OCI-M1 (cell line): ENCODE results near the gene TEKT5.
A peak's percentile ranks its signal among the peaks of the same experiment; 100 is the strongest.
"Not testable (repeated sequence)": the region's sequence is repeated elsewhere in the genome, so short reads cannot be mapped to it uniquely, and the experiment has no call there.

ENCODE experiments used
- DNase-seq: peaks from one replicate; lab custom pipeline; 2025; lab: John Stamatoyannopoulos, UW

The TEKT5 gene

DNA sequence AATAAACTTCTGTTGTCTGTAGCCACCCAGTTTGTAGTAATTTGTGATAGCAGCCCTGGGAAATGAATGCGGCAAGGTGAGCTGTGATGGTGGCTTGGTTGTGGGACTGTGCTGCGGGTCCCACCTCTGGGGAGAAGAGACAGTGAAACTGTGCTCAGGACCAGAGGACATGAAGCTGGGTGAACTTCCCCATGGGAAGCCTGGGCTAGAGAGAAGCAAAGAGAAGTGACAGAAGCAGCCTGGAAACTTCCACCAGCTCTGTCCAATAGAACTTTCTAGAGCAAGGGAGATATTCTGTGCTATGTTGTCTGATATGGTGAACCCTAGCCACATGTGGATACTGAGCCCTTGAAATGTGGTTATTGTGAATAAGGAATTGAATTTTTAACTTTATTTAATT is 62.8 kb downstream of the TEKT5 start:
- DNase-seq, result no peak

DNA sequence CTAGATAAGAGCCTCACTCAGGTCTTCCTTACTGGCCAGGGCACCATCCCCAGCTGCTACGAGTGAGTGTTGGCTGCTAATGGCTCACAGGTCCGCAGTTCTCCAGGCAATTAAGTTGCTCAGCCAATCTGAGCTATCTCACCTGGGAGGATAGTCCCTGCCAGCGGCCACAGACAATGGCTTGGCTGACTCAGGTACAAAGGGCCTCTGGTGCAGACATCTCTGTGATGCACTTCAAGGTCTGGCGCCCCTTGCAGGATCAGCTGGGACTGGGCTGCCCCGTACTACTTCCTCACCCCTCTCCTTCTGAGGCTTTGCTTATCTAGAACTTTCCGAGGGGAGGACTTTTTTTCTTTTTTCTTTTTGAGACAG is 65.2 kb downstream of the TEKT5 start:
- DNase-seq, result peak; percentile 4

DNA sequence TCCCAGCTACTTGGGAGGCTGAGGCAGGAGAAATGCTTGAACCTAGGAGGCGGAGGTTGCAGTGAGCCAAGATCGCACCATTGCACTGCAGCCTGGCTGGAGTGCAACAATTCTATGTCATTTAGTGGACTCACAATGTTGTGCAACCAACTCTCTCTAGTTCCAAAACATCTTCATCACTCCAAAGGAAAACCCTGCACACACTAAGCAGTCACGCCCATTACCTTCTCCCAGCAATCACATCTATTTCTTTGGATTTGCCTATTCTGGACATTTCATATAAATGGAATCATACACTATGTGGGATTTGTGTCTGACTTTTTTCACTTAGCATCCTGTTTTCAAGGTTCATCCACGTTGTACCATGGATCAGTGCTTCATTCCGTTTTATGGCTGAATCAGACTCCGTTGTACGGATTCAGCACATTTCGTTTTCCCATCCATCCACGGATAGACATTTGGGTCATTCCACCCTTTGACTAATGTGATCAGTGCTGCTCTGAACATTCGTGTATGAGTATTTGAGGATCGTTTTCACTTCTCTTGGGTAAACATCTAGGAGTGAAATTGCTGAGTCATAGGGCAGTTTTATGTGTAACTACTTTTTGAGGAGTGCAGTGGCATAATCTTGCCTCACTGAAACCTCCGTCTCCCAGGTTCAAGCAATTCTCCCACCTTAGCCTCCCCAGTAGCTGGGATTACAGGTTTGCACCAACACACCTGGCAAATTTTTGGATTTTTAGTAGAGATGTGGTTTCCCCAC is 69.0 kb downstream of the TEKT5 start:
- peak; percentile 38 for DNase-seq

DNA sequence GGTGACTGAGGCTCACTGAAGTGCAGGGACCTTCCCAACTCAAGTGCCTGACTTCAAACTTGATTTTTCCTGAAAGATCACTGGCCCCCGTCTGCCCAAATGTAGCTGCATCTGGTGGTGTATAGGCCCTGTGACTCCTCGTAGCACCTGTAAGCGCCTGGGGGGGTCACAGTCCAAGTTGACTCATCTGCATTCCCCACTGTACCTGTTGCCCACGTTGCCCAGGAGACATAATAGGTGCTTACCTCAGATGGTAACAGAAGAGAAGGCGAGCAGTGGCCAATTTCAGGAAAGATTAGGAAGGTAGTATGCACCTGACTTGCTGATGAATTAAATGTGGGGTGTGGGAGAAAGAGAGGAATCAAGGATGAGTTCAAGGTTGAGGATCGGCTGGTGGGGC is 70.2 kb downstream of the TEKT5 start:
- no peak for DNase-seq

DNA sequence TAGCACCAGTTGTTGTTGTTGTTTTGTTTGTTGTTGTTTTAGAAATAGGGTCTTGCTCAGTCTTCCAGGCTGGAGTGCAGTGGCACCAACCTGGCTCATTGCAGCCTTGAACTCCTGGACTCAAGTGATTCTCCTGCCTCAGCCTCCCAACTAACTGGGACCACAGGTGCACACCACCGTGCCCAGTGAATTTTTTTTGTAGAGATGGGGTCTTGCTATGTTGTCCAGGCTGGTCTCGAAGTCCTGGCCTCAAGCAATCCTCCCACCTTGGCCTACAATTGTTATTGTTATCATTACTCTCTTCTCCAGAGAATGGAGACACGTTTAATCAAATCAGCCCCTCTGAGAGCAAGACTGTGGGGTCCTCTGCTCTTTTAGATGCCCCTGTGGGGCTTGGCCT is 71.7 kb downstream of the TEKT5 start:
- no peak for DNase-seq

DNA sequence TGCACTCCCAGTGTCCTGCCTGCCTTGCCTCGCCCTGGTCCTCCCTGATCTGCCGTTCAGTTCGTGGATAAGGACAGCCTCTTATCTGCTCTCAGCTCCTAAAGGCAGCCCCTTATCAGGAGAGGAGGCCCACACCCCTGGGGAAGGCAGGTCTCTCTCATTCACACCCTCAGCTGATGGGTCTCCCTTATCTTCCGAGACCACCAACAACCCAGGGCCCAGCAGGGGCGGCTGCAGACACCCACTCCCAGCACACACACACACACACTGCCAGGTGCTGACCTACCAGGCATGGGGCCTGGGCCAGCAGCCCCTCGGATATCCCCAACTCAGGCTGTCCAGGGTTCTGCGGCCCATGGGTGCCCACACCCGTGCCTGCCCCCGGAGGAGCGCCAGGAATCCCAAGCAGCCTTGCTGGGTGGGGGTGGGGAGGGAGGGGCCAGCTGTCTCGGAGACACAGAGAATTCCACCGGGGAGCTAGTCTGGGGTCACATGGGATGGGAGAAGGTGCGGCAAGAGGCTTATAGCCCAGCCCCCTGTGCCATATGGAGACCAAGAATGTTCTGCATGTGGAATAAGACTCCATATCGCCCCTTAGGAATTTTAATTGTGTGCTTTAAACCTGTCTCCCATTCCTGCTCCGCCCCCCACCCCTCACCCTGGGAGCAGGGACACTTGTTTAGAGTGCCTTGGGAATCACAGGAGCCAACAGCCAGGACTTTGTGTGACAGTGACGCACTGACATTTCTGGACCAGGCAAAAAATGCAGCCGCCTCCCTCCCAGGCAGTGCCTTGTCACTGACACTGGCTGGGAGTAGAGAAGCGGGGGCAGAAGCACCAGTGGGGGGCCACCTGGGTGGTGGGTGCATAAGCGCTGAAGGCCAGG is 72.5 kb downstream of the TEKT5 start:
- DNase-seq, result peak; percentile 40

DNA sequence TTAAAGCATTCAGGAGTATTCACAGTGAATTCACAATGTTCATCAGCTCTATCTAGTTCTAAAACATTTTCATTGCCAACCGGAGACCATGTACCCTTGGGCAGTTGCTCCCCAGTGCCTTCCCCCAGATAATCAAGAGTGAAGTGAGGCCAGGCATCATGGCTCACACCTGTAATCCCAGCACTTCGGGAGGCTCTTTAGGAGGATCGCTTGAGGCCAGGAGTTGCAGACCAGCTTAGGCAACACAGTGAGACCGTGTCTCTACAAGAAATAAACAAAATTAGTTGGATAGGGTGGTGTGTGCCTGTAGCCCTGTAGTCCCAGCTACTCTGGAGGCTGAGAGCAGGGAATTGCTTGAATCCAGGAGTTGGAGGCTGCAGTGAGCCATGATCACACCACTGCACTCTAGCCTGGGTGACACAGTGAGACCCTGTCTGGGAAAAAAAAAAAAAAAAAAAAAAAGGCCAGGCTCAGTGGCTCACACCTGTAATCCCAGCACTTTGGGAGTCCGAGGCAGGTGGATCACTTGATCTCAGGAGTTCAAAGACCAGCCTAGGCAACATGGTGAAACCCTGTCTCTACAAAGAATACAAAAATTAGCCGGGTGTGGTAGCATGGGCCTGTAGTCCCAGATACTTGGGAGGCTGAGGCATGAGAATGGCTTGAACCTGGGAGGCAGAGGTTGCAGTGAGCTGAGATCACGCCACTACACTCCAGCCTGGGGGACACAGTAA is 73.3 kb downstream of the TEKT5 start:
- DNase-seq, result not testable (repeated sequence)

DNA sequence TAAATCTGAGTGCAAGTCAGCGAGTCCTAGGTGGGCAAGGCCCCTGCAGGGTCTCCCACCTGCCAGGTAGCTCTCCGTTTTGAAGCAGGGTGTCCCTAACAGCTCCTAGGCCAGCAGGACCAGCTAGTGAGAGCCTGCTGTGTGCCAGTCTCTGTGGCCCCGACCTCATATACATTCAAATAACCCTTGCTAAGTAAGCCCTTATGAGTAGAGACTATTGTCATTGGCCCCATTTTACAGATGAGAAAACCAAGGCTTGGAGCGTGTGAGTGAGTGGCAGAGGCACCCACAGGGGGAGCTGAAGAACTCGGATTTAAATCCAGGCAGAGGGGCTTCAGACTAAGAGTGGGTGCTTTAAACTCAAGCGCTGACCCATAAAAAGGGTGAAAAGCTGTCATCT is 74.6 kb downstream of the TEKT5 start:
- DNase-seq, result no peak

DNA sequence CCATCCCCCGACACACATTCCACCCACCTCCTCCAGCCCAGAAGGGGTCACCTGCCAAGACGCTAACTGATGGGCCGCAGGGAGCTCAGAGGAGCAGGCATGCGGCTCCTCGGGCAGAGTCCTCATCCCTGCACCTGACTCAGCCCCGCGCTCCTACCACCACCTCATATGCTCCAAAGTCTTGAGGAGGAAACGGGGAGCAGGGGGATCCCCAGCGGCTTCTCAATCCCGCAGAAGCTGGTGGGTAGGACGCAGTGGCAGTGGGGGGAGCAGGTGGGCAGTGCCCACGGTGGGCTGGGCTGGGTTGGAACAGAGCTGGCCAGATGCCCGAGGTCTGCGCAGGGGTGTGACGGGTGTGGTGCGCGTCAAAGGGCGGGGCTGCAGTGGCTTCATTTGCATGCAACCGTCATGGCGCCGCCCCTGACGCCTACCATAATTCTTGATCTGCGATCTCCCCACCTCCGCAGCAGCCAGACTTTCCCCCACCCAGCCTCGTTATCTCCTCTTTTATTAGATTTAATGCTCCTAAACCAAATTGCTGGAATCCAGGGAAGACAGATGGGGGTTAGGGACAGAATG is 75.4 kb downstream of the TEKT5 start:
- DNase-seq, result no peak

DNA sequence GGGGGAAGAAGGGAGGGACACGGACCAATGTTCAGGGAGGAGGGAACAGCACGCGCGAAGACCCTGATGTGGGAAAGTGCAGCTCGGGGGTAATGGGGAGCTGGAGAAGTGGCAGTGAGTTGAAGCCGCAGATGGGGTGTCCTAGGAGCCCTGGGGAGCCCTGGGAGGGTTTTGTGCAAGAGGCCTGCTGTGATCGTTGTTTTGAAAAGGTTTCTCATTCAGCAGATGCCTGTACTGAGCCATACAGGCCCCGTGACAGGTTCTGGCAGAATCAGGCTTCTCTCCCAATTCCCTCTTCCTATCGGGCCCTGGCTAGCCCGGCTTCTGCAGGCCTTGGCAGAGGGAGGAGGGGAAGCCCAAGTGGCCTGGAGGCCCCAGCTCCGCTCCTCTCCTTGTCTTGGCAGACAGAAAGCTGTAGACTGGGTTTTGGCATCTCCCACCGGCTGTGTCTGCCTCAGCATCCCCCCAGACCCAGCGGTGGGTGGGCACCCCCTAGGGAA is 76.0 kb downstream of the TEKT5 start:
- DNase-seq, result no peak

DNA sequence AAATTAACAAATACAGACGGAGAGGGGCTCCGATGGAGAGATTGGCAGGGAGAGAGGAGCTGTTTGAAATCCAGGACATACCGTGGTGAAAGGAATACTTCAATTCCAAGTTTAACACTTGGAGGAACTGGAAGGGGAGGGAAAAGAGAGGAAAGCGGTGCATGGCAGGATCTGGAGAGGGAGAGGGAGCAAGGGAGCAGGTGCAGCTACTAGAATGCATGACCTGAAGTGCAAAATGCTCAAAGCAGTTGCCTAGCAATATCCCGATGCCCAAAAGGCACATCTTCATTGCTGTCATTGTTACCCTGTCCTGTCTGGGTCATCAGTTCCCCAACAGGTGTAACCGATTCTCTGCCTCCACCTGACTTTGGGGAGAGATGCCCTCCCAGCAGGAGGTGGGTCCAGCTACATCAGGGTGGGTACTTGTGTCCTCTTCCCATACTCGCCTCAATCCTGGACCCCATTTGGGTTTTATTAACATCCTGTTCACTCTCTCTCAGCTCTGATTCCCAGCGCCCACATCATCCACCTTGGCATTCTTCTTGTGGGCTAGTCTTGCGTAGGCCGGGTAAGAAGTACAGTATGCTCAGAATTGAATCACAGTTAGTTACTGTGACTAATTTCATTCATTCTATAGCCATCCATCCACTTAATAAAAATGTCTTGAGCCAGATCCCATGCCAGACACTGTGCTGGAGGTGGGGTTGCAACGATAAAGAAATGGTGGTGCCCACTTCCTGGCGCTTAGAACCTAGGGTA is 76.9 kb downstream of the TEKT5 start:
- DNase-seq, result no peak

DNA sequence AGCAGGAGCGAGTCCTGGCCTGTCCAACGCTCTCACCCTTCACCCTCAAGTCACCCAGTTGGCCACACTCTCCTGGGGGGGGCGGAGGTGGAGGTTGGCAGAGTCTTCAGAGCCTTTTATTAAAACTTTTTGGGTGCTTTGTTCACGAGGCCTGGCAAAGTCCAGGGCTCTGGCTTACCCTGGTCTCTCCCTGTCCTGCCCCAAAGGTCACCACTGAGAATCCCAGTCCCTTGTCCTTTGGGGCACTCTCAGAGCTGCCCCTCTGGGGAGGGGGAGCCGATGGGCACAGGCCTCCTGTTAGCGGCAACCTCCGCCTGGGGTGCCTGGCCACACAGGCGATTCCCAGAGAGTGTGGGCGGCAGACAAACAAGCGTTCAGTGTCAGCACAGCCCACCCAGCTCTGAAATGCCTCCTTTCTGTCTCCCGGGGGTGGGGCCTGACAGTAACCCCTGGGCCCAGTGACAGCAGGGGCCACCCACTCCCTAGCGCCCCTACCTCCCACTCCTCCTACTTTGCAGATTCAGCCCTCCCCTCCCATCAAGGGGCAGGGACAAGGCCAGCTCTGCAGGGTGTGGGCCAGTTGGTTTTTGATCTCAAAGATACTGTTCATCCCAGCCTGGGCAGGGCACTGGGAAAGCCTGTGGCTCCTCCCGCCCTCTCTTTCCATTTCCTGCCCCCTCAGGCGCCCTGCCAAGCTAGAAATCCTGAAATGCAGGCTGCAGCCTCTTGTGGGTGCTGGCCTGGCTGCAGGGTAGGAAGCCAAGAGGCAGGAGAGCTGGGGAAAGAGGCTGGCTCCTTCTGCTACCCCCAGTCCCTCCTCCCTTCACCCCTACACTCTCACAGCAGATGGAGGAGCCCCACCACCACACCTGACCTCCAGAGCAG is 77.7 kb downstream of the TEKT5 start:
- DNase-seq, result no peak

DNA sequence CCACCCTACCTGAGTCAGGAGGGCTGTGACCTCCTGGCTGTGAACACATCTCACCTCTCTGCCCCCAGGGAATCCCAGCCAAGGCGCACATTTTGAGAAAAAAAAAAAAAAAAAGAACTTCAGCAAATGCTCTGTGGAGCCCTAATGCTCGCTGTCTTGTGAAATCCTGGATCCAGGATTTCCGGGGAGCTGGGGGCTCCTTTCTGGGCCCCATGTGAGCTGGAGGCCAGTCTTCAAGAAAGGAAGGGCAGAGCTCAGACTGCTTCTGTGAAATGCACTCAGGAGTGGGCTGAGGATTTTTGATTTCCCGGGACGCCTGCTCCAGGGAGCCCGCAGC is 78.3 kb downstream of the TEKT5 start:
- no peak for DNase-seq

DNA sequence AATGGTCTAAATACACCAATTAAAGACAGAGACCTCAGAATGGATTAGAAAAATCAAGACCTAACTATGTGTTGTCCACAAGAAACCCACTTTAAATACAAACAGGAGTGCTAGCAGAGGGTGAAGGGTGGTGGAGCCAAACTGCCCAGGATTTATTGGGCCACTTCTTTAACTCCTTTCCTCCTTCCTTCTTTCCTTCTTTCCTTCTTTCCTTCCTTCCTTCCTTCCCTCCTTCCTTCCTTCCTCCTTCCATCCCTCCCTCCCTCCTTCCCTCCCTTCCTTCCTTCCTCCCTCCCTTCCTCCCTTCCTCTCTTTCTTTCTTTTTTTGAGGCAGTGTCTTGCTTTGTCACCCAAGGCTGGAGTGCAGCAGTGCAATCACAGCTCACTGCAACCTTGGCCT is 80.0 kb downstream of the TEKT5 start:
- no peak for DNase-seq

DNA sequence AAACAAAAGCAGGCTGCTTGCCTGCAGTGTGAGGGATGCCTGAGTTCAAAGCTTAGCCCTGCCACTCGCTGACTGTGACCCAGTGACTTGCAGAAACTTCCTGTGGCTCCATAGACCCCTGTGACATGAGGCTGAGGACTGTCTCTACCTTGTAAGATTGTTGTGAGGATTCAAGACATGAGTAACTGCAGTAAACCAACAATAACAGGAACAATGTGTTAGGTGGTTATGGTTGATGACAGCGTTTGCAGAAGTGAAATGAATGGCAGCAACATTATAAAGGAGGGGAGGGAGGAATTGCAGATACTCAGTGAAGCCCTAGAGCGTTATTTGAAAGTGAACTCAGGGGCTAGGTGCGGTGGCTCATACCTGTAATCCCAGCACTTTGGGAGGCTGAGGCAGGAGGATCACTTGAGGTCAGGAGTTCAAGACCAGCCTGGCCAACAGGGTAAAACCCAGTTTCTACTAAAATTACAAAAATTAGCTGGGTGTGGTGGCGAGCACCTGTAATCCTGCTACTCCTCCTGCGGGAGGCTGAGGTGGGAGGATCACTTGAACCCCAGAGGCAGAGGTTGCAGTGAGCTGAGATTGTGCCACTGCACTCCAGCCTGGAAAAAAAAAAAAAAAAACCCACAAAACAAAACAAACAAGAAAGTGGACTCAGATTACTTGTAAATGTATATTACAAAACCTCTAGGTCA is 80.8 kb downstream of the TEKT5 start:
- DNase-seq, result peak; percentile 3

DNA sequence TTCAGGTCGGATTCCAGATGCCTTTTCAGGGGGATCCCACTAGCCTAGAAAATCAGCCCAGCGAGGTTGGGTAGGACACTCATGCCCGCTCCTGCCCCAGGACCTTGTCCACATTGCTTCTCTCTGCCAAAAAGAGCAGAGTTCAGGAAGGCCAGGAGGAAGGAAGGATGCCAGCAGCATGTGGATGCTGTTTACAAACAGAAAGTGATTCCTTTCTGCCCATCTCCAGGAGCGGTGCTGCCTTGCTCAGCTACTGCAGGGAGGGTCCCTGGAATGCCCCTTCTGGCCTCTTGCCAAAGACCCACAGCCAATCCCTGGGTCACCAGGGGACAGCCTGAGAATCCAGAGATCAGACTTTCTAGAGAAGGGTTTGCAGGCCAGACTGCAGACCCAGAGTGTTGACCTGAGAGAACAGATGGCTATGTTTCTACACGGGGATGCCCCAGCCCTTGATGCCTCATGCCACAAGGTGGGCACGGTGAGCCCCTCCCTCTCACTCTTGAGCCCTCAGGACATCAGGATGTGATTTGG is 82.0 kb downstream of the TEKT5 start:
- no peak for DNase-seq

DNA sequence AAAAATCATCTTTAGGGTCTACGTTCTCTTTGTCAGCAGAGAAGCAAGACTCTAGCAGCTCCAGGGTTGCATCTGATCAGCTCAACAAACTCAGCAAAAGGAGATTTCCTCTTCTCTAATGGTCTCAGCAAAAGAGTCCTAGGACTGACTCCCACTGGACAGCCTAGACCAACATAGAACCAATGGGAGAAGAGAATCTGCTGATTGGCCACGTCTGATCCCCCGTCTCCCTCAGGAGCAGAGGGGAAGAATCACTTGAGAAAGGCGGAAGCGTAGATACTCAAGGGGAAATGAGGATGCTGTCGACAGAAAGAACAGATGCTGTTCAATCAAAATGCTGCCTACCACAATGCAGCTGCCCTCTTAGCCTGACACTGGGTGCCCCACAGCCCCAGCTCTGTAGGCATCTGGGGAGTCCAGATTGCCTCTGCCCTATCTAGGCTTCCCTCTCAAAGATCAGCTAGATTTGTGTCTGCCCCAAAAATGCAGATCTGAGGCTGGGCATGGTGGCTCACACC is 82.8 kb downstream of the TEKT5 start:
- DNase-seq, result no peak

DNA sequence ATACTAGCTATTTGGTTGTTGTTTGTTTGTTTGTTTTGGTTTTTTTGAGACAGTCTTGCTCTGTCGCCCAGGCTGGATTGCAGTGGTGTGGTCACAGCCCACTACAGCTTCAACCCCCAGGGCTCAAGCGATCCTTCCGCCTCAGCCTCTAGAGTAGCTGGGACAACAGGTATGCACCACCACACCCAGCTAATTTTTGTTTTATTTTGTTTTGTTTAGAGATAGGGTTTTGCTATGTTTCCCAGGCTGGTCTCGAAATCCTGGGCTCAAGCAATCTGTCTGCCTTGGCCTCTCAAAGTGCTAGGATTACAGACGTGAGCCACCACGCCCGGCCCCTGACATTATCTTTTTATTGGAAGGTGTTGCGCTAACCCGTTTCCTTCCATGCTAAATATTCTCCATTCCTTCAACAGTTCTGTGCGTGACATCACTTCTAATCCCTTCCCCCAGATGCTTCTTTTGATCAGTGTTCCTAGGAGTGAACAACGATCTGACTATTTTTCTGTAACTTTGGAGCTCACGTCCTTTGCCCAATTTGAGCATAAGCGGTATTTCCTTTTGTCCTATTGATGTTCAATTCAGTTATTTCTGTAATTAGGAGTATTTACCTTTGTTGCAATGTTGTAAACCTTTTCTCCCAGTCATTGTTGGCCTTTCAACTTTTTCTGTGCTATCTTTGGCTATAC is 84.1 kb downstream of the TEKT5 start:
- no peak for DNase-seq

DNA sequence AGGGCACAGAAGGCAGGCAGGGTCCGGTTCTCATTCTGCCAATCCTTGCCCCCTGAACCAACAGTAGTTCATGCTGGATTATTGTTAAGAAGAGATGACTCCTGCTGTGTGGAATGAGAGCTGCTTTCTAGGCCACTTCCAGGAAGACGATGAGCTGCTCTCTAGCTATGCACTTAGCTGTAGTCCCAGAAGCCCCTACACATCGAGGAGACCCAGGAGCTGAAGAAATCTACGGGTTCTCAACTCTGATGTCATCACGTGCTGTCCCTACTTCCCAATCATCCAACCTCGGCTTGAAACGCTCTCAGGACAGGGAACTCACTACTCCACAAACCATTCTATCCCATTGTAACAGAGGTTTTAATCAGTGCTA is 85.3 kb downstream of the TEKT5 start:
- no peak for DNase-seq
